ENCODE data around the gene KCNJ18. TPM values are rescaled to one million over a fixed set of nuclear protein-coding genes. Genes with fewer than 3 reads are reported as not detected.
"Not testable (repeated sequence)": the region's sequence is repeated elsewhere in the genome, so short reads cannot be mapped to it uniquely, and the experiment has no call there.

KCNJ18 gene
- polyA plus RNA-seq, 1 donor, result not detected

DNA sequence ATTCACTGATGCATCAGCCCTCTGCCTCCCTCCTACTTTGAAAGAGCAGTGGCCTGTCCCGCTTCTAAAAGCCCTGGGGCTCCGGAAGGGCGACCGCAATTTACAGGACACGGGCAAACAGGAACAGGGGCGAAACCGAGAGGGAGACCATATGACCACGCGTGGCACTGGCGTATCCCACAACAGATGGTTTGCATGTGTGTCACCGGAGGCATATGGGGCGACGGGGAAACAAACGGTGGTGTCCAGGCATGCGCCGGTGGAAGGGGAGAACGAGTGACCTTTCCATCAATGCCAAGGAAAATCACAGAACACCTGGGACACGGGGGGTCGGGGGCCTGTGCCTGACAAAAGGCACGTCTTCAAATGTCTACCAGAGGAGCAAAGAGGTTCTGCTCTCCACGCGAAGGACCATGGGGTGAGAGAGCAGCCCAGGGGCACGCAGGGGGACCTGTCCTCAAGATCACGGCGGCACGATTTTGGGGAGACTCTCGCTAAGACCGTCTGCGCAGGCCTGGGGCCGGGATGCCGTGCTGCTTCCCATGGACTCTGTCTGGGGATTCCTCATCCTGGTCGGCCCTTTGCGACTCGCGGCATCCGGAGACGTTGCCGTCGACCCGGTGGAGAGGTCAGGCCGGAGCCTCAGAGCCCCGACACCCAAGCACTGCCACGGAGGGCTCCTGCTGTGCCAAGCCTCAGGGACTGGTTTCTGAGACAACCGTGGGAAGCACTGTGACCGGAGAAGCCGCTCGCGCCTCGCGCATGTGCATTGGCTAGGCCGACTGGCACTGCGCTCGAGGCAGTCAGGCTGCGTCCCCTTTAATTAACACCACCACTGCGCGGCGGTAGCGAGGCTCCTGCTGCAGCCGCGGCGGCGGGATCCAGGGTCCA lies 12.8 kb upstream of the KCNJ18 start:
- no CpG with 5 or more reads among the region's 62 CpGs for WGBS (ENCODE audit: insufficient coverage, low lambda C conversion rate)
- no peak overlapping the region for H3K27ac ChIP-seq (ENCODE audit: low read length)
- H3K4me3 ChIP-seq (ENCODE audit: low read length), result no peak overlapping the region
- H3K4me1 ChIP-seq (ENCODE audit: control insufficient read depth, insufficient read depth, low read length), result no peaks in the 10 kb centered on the region
- no peaks in the 10 kb centered on the region for H3K27me3 ChIP-seq (ENCODE audit: control insufficient read depth, insufficient read depth, low read length)
- peaks cover 31% of the 10 kb centered on the region for H3K9me3 ChIP-seq (ENCODE audit: control insufficient read depth, low read depth, low read length)
- H3K36me3 ChIP-seq (ENCODE audit: control insufficient read depth, insufficient read depth, low read length), result no peaks in the 10 kb centered on the region
- DNase-seq, result no peak

DNA sequence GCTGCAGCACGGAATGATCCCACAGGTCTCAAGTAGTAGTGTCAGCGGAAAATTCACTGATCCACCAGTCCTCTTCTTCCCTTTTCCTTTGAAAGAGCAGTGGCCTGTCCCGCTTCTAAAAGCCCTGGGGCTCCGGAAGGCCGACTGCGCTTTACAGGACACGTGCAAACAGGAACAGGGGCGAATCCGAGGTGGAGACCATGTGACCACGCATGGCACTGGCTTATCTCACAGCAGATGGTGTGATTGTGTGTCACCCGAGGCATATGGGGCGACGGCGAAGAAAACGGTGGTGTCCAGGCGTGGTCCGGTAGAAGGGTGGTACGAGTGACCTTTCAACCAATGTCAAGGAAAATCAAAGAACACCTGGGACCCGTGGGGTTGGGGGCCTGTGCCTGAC lies 12.0 kb upstream of the KCNJ18 start:
- H3K4me3 ChIP-seq (ENCODE audit: low read length), result no peak overlapping the region
- no peak for DNase-seq
- no peaks in the 10 kb centered on the region for H3K36me3 ChIP-seq (ENCODE audit: control insufficient read depth, insufficient read depth, low read length)
- H3K9me3 ChIP-seq (ENCODE audit: control insufficient read depth, low read depth, low read length), result peaks cover 30% of the 10 kb centered on the region
- 91% methylated on average over 9 of the region's 19 CpGs for WGBS (ENCODE audit: insufficient coverage, low lambda C conversion rate)
- no peaks in the 10 kb centered on the region for H3K27me3 ChIP-seq (ENCODE audit: control insufficient read depth, insufficient read depth, low read length)
- no peak overlapping the region for H3K27ac ChIP-seq (ENCODE audit: low read length)
- no peaks in the 10 kb centered on the region for H3K4me1 ChIP-seq (ENCODE audit: control insufficient read depth, insufficient read depth, low read length)

DNA sequence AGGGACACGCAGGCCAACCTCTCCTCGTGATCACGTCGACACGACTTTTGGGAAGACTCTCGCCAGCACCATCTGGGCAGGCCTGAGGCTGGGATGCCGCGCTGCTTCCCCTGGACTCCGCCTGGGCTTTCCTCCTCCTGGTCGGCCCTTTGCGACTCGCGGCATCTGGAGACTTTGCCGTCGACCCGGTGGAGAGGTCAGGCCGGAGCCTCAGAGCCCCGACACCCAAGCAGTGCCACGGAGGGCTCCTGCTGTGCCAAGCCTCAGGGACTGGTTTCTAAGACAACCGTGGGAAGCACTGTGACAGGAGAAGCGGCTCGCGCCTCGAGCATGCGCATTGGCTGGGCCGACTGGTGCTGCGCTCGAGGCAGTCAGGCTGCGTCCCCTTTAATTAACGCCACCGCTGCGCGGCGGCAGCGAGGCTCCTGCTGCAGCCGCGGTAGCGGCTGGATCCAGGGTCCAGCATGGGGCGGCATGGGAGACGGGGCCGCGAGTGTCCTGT lies 11.4 kb upstream of the KCNJ18 start:
- peaks cover 34% of the 10 kb centered on the region for H3K9me3 ChIP-seq (ENCODE audit: control insufficient read depth, low read depth, low read length)
- H3K4me3 ChIP-seq (ENCODE audit: low read length); H3K36me3 ChIP-seq (ENCODE audit: control insufficient read depth, insufficient read depth, low read length); H3K4me1 ChIP-seq (ENCODE audit: control insufficient read depth, insufficient read depth, low read length); DNase-seq; H3K27ac ChIP-seq (ENCODE audit: low read length); H3K27me3 ChIP-seq (ENCODE audit: control insufficient read depth, insufficient read depth, low read length): not testable (repeated sequence)
- 53% methylated on average over 3 of the region's 42 CpGs for WGBS (ENCODE audit: insufficient coverage, low lambda C conversion rate)

DNA sequence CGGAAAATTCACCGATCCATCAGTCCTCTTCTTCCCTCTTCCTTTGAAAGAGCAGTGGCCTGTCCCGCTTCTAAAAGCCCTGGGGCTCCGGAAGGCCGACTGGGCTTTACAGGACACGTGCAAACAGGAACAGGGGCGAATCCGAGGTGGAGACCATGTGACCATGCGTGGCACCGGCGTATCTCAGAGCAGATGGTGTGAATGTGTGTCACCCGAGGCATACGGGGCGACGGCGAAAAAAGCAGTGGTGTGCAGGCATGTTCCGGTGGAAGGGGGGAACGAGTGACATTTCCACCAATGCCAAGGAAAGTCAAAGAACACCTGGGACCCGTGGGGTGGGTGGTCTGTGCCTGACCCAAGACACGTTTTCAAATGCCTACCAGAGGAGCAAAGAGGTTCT lies 10.7 kb upstream of the KCNJ18 start:
- not testable (repeated sequence) for H3K4me3 ChIP-seq (ENCODE audit: low read length); H3K36me3 ChIP-seq (ENCODE audit: control insufficient read depth, insufficient read depth, low read length); DNase-seq; H3K27me3 ChIP-seq (ENCODE audit: control insufficient read depth, insufficient read depth, low read length); H3K4me1 ChIP-seq (ENCODE audit: control insufficient read depth, insufficient read depth, low read length); H3K27ac ChIP-seq (ENCODE audit: low read length)
- H3K9me3 ChIP-seq (ENCODE audit: control insufficient read depth, low read depth, low read length), result peaks cover 30% of the 10 kb centered on the region
- no CpG with 5 or more reads among the region's 20 CpGs for WGBS (ENCODE audit: insufficient coverage, low lambda C conversion rate)

DNA sequence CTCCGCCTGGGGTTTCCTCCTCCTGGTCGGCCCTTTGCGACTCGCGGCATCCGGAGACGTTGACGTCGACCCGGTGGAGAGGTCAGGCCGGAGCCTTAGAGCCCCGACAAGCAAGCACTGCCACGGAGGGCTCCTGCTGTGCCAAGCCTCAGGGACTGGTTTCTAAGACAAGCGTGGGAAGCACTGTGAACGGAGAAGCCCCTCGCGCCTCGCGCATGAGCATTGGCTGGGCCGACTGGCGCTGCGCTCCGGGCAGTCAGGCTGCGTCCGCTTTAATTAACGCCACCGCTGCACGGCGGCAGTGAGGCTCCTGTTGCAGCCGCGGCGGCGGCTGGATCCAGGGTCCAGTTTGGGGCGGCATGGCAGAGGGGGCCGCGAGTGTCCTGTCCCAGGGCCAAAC lies 10.2 kb upstream of the KCNJ18 start:
- not testable (repeated sequence) for DNase-seq; H3K4me1 ChIP-seq (ENCODE audit: control insufficient read depth, insufficient read depth, low read length); H3K4me3 ChIP-seq (ENCODE audit: low read length); H3K27me3 ChIP-seq (ENCODE audit: control insufficient read depth, insufficient read depth, low read length); H3K36me3 ChIP-seq (ENCODE audit: control insufficient read depth, insufficient read depth, low read length); H3K27ac ChIP-seq (ENCODE audit: low read length)
- WGBS (ENCODE audit: insufficient coverage, low lambda C conversion rate), result no CpG with 5 or more reads among the region's 36 CpGs
- peaks cover 28% of the 10 kb centered on the region for H3K9me3 ChIP-seq (ENCODE audit: control insufficient read depth, low read depth, low read length)

DNA sequence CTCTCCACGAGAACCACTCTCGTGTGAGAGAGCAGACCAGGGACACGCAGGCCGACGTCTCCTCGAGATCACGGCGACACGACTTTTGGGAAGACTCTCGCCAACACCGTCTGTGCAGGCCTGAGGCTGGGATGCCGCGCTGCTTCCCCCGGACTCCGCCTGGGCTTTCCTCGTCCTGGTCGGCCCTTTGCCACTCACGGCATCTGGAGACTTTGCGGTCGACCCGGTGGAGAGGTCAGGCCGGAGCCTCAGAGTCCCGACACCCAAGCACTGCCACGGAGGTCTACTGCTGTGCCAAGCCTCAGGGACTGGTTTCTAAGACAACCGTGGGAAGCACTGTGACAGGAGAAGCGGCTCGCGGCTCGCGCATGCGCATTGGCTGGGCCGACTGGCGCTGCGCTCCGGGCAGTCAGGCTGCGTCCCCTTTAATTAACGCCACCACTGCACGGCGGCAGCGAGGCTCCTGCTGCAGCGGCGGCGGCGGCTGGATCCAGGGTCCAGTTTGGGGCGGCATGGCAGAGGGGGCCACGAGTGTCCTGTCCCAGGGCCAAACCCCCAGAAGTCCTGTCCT lies 9.1 kb upstream of the KCNJ18 start:
- not testable (repeated sequence) for H3K4me1 ChIP-seq (ENCODE audit: control insufficient read depth, insufficient read depth, low read length); H3K27ac ChIP-seq (ENCODE audit: low read length); DNase-seq; H3K4me3 ChIP-seq (ENCODE audit: low read length); H3K27me3 ChIP-seq (ENCODE audit: control insufficient read depth, insufficient read depth, low read length); H3K36me3 ChIP-seq (ENCODE audit: control insufficient read depth, insufficient read depth, low read length)
- H3K9me3 ChIP-seq (ENCODE audit: control insufficient read depth, low read depth, low read length), result peaks cover 34% of the 10 kb centered on the region
- WGBS (ENCODE audit: insufficient coverage, low lambda C conversion rate), result no CpG with 5 or more reads among the region's 46 CpGs

DNA sequence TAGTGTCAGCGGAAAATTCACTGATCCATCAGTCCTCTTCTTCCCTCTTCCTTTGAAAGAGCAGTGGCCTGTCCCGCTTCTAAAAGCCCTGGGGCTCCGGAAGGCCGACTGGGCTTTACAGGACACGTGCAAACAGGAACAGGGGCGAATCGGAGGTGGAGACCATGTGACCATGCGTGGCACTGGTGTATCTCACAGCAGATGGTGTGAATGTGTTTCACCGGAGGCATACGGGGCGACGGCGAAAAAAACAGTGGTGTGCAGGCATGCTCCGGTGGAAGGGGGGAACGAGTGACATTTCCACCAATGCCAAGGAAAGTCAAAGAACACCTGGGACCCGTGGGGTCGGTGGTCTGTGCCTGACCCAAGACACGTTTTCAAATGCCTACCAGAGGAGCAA lies 8.4 kb upstream of the KCNJ18 start:
- H3K27me3 ChIP-seq (ENCODE audit: control insufficient read depth, insufficient read depth, low read length); H3K4me3 ChIP-seq (ENCODE audit: low read length); H3K4me1 ChIP-seq (ENCODE audit: control insufficient read depth, insufficient read depth, low read length); H3K36me3 ChIP-seq (ENCODE audit: control insufficient read depth, insufficient read depth, low read length); H3K27ac ChIP-seq (ENCODE audit: low read length); DNase-seq: not testable (repeated sequence)
- peaks cover 31% of the 10 kb centered on the region for H3K9me3 ChIP-seq (ENCODE audit: control insufficient read depth, low read depth, low read length)
- no CpG with 5 or more reads among the region's 18 CpGs for whole genome bisulfite sequencing (ENCODE audit: insufficient coverage, low lambda C conversion rate)

DNA sequence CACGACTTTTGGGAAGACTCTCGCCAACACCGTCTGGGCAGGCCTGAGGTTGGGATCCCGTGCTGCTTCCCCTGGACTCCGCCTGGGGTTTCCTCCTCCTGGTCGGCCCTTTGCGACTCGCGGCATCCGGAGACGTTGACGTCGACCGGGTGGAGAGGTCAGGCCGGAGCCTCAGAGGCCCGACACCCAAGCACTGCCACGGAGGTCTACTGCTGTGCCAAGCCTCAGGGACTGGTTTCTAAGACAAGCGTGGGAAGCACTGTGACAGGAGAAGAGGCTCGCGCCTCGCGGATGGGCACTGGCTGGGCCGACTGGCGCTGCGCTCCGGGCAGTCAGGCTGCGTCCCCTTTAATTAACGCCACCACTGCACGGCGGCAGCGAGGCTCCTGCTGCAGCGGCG lies 7.9 kb upstream of the KCNJ18 start:
- H3K27me3 ChIP-seq (ENCODE audit: control insufficient read depth, insufficient read depth, low read length); H3K4me3 ChIP-seq (ENCODE audit: low read length); H3K4me1 ChIP-seq (ENCODE audit: control insufficient read depth, insufficient read depth, low read length); H3K27ac ChIP-seq (ENCODE audit: low read length); H3K36me3 ChIP-seq (ENCODE audit: control insufficient read depth, insufficient read depth, low read length); DNase-seq: not testable (repeated sequence)
- peaks cover 31% of the 10 kb centered on the region for H3K9me3 ChIP-seq (ENCODE audit: control insufficient read depth, low read depth, low read length)
- no CpG with 5 or more reads among the region's 33 CpGs for WGBS (ENCODE audit: insufficient coverage, low lambda C conversion rate)

DNA sequence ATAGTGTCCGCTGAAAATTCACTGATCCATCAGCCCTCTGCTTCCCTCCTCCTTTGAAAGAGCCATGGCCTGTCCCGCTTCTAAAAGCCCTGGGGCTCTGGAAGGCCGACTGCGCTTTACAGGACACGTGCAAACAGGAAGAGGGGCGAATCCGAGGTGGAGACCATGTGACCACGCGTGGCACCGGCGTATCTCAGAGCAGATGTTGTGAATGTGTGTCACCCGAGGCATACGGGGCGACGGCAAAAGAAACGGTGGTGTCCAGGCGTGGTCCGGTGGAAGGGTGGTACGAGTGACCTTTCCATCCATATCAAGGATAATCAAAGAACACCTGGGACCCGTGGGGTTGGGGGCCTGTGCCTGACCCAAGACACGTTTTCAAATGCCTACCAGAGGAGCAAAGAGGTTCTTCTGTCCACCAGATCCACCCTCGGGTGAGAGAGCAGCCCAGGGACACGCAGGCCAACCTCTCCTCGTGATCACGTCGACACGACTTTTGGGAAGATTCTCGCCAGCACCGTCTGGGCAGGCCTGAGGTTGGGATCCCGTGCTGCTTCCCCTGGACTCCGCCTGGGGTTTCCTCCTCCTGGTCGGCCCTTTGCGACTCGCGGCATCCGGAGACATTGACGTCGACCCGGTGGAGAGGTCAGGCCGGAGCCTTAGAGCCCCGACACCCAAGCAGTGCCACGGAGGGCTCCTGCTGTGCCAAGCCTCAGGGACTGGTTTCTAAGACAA lies 7.1 kb upstream of the KCNJ18 start:
- no CpG with 5 or more reads among the region's 42 CpGs for WGBS (ENCODE audit: insufficient coverage, low lambda C conversion rate)
- H3K27me3 ChIP-seq (ENCODE audit: control insufficient read depth, insufficient read depth, low read length); H3K36me3 ChIP-seq (ENCODE audit: control insufficient read depth, insufficient read depth, low read length); DNase-seq; H3K27ac ChIP-seq (ENCODE audit: low read length); H3K4me1 ChIP-seq (ENCODE audit: control insufficient read depth, insufficient read depth, low read length); H3K4me3 ChIP-seq (ENCODE audit: low read length): not testable (repeated sequence)
- peaks cover 25% of the 10 kb centered on the region for H3K9me3 ChIP-seq (ENCODE audit: control insufficient read depth, low read depth, low read length)

DNA sequence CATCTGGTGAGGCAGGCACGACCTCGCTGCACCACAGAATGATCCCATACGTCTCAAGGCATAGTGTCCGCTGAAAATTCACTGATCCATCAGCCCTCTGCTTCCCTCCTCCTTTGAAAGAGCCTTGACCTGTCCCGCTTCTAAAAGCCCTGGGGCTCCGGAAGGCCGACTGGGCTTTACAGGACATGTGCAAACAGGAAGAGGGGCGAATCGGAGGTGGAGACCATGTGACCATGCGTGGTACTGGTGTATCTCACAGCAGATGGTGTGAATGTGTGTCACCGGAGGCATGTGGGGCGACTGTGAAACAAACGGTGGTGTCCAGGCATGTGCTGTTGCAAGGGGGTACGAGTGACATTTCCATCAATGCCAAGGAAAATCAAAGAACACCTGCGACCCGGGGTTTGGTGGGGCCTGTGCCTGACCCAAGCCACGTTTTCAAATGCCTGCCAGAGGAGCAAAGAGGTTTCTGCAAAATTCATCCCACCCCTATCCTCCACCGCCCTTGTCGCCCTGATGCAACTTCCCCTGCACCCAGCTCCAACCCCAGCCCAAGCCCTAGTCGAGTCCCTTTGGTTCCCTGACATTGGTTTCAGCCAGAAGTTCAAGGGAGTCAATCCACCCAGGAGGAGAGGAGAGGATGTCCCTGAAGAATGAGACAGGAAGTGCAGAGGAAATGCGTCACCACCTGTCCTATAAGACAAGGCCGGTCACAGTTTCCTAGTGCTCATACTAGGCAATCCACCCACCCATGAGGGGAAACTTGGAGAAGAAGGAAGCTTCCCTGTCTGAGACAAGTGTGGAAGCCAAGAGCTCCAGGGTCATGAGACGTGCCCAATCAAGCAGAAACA lies 5.9 kb upstream of the KCNJ18 start:
- 67% methylated on average over 1 of the region's 23 CpGs for WGBS (ENCODE audit: insufficient coverage, low lambda C conversion rate)
- peaks cover 18% of the 10 kb centered on the region for H3K9me3 ChIP-seq (ENCODE audit: control insufficient read depth, low read depth, low read length)
- no peak overlapping the region for H3K27ac ChIP-seq (ENCODE audit: low read length)
- H3K4me3 ChIP-seq (ENCODE audit: low read length), result no peak overlapping the region
- no peaks in the 10 kb centered on the region for H3K4me1 ChIP-seq (ENCODE audit: control insufficient read depth, insufficient read depth, low read length)
- H3K27me3 ChIP-seq (ENCODE audit: control insufficient read depth, insufficient read depth, low read length), result no peaks in the 10 kb centered on the region
- no peak for DNase-seq
- no peaks in the 10 kb centered on the region for H3K36me3 ChIP-seq (ENCODE audit: control insufficient read depth, insufficient read depth, low read length)
